Ishikawa (cell line): ENCODE measurements around the gene LMOD3.

ENCODE experiments used
- CEBPB ChIP-seq: IDR thresholded peaks from 2 replicates; pipeline ENCODE4 v1.6.1; 2012
- CREB1 ChIP-seq: IDR thresholded peaks from 2 replicates; pipeline ENCODE4 v1.6.1; 2012; ENCODE audit warnings: low read depth
- EGR1 ChIP-seq: IDR thresholded peaks from 2 replicates; pipeline ENCODE4 v1.6.1; 2012
- EP300 ChIP-seq: IDR thresholded peaks from 2 replicates; pipeline ENCODE4 v1.6.1; 2012; ENCODE audit warnings: borderline replicate concordance
- FOXM1 ChIP-seq: IDR thresholded peaks from 2 replicates; pipeline ENCODE4 v1.6.1; 2012; ENCODE audit warnings: low read depth, borderline replicate concordance
- MAX ChIP-seq: IDR thresholded peaks from 2 replicates; pipeline ENCODE4 v1.6.1; 2012
- NFIC ChIP-seq: IDR thresholded peaks from 2 replicates; pipeline ENCODE4 v1.6.1; 2012
- RAD21 ChIP-seq: IDR thresholded peaks from 2 replicates; pipeline ENCODE4 v1.6.1; 2012; ENCODE audit warnings: low read depth
- REST ChIP-seq: IDR thresholded peaks from 2 replicates; pipeline ENCODE4 v1.6.1; 2012; ENCODE audit warnings: low read depth, mild to moderate bottlenecking
- TAF1 ChIP-seq: IDR thresholded peaks from 2 replicates; pipeline ENCODE4 v1.6.1; 2012; ENCODE audit warnings: low read depth, mild to moderate bottlenecking
- TCF12 ChIP-seq: IDR thresholded peaks from 2 replicates; pipeline ENCODE4 v1.6.1; 2012; ENCODE audit warnings: low read depth
- TEAD4 ChIP-seq: IDR thresholded peaks from 2 replicates; pipeline ENCODE4 v1.6.1; 2012
- USF1 ChIP-seq: IDR thresholded peaks from 2 replicates; pipeline ENCODE4 v1.6.1; 2012
- YY1 ChIP-seq: IDR thresholded peaks from 2 replicates; pipeline ENCODE4 v1.6.1; 2012; ENCODE audit warnings: low read depth
- ZBTB7A ChIP-seq: IDR thresholded peaks from 2 replicates; pipeline ENCODE4 v1.6.1; 2012; ENCODE audit warnings: low read depth

The LMOD3 gene

GRCh38 chr3:69142797-69143454 is 20.5 kb upstream of the LMOD3 start:
- TF ChIP-seq REST (no peak), TAF1 (no peak), USF1 (no peak)

- no peak for TF ChIP-seq TEAD4
Observed at GRCh38 chr3:69142090-69142489, 19.7 kb upstream of the LMOD3 start.

- TF ChIP-seq MAX: no peak
- TF ChIP-seq TAF1: no peak
- TF ChIP-seq EGR1: no peak
- TF ChIP-seq TEAD4: no peak
- no peak for TF ChIP-seq TCF12
- TF ChIP-seq EP300: no peak
- TF ChIP-seq YY1: no peak
- TF ChIP-seq FOXM1: no peak
- no peak for TF ChIP-seq RAD21
- TF ChIP-seq CEBPB: no peak
- no peak for TF ChIP-seq CREB1
- no peak for TF ChIP-seq NFIC
- TF ChIP-seq ZBTB7A: no peak
- no peak for TF ChIP-seq REST
- TF ChIP-seq USF1: no peak
Observed at GRCh38 chr3:69141313-69141712, 18.9 kb upstream of the LMOD3 start.

- no peak for TF ChIP-seq REST
- no peak for TF ChIP-seq TEAD4
- TF ChIP-seq RAD21: no peak
- TF ChIP-seq TCF12: no peak
- TF ChIP-seq USF1: no peak
- no peak for TF ChIP-seq TAF1
- no peak for TF ChIP-seq EP300
- TF ChIP-seq CEBPB: no peak
- no peak for TF ChIP-seq FOXM1
Observed at GRCh38 chr3:69137412-69137811, 15.0 kb upstream of the LMOD3 start.

GRCh38 chr3:69137005-69137404 is 14.6 kb upstream of the LMOD3 start:
- TF ChIP-seq NFIC (no peak), USF1 (no peak), EGR1 (no peak), CREB1 (no peak), TEAD4 (no peak), TCF12 (no peak)
